SK-N-SH treated with all-trans-retinoic acid at 6 μM for 48 hours (cell line): ENCODE results near the gene MIGA2.

ENCODE experiments used
- ARNTL ChIP-seq: fragments of 450-650 bp; formaldehyde crosslinking; IDR thresholded peaks from 2 replicates; pipeline ENCODE4 v1.5.0; 2020; ENCODE audit warnings: low read depth, mild to moderate bottlenecking, moderate library complexity, borderline replicate concordance
- ESRRG ChIP-seq: fragments of 250-450 bp; sonication (Bioruptor Pico); IDR thresholded peaks from 2 replicates; pipeline ENCODE4 v1.6.1; 2021; ENCODE audit warnings: mild to moderate bottlenecking
- ISL1 ChIP-seq: fragments of 250-450 bp; sonication (Bioruptor Pico); IDR thresholded peaks from 2 replicates; pipeline ENCODE4 v2.1.2; 2022; ENCODE audit warnings: mild to moderate bottlenecking, moderate library complexity
- PATZ1 ChIP-seq: fragments of 250-450 bp; sonication (Bioruptor Pico); IDR thresholded peaks from 2 replicates; pipeline ENCODE4 v1.8.0; 2020; ENCODE audit warnings: mild to moderate bottlenecking, moderate library complexity, borderline replicate concordance
- PPARA ChIP-seq: fragments of 250-450 bp; sonication (Bioruptor Pico); IDR thresholded peaks from 2 replicates; pipeline ENCODE4 v1.5.0; 2020; ENCODE audit warnings: mild to moderate bottlenecking, borderline replicate concordance
- RARB ChIP-seq: fragments of 250-450 bp; sonication (Bioruptor Pico); IDR thresholded peaks from 2 replicates; pipeline ENCODE4 v1.8.0; 2021; ENCODE audit warnings: mild to moderate bottlenecking, moderate library complexity
- SNAI2 ChIP-seq: fragments of 250-450 bp; sonication (Bioruptor Pico); IDR thresholded peaks from 2 replicates; pipeline ENCODE4 v1.5.0; 2020; ENCODE audit warnings: mild to moderate bottlenecking, moderate library complexity
- TCF4 ChIP-seq: fragments of 250-450 bp; sonication (Bioruptor Pico); IDR thresholded peaks from 2 replicates; pipeline ENCODE4 v1.8.0; 2021; ENCODE audit warnings: mild to moderate bottlenecking, moderate library complexity, borderline replicate concordance
- ZFP30 ChIP-seq: fragments of 450-650 bp; formaldehyde crosslinking; IDR thresholded peaks from 2 replicates; pipeline ENCODE4 v1.5.0; 2022; ENCODE audit warnings: mild to moderate bottlenecking, moderate library complexity
- ZNF565 ChIP-seq: fragments of 450-650 bp; formaldehyde crosslinking; conservative IDR thresholded peaks from 2 replicates; pipeline ENCODE4 v1.5.0; 2020; ENCODE audit warnings: low read depth, mild to moderate bottlenecking, moderate library complexity
- ZNF70 ChIP-seq: fragments of 450-650 bp; formaldehyde crosslinking; IDR thresholded peaks from 2 replicates; pipeline ENCODE4 v1.5.0; 2020; ENCODE audit warnings: mild to moderate bottlenecking, moderate library complexity

- no peak for TF ChIP-seq RARB
- no peak for TF ChIP-seq ZNF70 (CRISPR knock-in tag)
- TF ChIP-seq PPARA, result no peak
- no peak for TF ChIP-seq ZNF565 (CRISPR knock-in tag)
- TF ChIP-seq SNAI2 (CRISPR knock-in tag), result no peak
- TF ChIP-seq ARNTL, result no peak
- no peak for TF ChIP-seq ISL1 (CRISPR knock-in tag)
- no peak for TF ChIP-seq TCF4 (CRISPR knock-in tag)
- TF ChIP-seq PATZ1 (CRISPR knock-in tag), result no peak
- TF ChIP-seq ZFP30 (CRISPR knock-in tag), result no peak
- no peak for TF ChIP-seq ESRRG (CRISPR knock-in tag)
These were observed 719 bp downstream of the MIGA2 start for GRCh38 chr9:129036923-129037766.
